Activated gamma-delta T cell (primary cell): ENCODE measurements around the gene LRRC14B.
"Not testable (repeated sequence)": the region's sequence is repeated elsewhere in the genome, so short reads cannot be mapped to it uniquely, and the experiment has no call there.

Experiments used
- DNase-seq: peaks from one replicate; lab custom pipeline; 2025; lab: John Stamatoyannopoulos, UW

Gene LRRC14B

DNA sequence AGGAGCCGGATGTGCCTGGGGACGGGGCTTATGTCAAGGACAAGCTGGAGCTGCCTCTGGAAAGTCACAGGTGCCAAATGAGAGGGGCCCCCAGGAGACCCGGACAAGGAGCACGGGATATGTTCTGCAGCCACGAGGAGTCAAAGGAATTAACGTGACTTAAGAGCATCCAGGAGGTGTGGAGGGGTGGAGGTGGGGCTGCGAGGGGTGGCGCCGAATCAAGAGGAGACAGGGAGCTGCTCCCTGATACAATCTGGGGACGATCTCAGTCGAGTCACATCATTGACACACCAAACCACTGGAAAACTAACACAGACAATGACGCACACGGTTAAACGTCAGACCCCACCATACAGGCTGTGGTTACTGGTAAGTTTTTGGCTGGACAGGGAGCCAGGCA lies 16.3 kb downstream of the LRRC14B start:
- DNase-seq, result no peak

DNA sequence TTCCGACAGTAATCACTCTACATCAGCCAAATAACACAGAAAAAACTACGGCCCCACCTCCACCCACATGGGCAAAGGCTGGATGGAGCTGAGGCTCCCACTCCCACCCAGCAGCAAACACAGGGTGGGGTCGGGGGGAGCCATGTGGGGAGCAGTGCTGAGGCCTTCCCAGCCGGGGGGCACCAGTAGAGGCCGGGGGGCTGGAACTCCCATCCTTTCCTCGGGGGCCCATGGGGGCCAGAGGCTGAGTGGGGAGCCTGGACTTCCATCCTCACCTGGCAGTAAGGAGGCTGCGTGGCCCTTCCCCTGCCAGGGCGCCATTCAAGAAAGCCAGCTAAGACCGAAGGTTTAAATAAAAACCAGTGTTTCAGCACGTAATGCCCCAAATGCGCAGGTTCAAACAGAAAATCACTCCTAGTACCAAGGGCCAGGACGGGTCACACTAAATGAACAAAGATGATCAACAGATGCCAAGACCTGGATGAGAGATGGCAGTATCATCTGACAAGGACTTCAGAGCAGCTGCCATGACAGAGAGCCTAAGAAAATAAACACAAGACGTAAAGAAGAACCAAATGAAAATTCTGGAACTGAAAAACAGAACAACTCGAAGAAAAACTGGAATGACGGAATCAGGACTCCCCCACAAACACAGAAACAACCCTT lies 17.3 kb downstream of the LRRC14B start:
- DNase-seq, result no peak

DNA sequence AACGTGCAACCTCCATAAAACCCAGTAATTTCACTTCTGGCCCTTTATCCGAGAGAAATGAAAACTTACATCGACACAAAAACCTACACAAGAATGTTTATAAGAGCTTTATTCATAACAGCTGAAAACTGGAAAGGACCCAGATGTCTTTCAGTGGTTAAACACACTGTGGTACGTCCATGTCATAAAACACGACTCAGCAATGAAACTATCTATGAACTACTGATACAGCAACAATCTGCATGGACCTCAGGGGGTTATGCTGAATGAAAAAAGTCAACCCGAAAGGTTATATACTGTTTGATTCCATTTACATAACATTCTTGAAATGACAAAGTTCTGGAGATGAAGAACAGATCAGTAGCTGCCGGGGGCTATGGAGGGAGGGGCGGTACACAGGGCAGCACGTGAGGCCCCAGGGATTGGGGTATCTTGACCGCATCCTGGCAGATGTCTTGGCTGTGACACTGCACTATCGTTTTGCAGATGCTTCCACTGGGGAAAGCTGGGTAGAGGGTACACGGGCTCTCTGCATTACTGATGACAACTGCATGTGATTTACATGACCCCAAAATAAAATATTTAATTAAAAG lies 22.6 kb downstream of the LRRC14B start:
- no peak for DNase-seq

DNA sequence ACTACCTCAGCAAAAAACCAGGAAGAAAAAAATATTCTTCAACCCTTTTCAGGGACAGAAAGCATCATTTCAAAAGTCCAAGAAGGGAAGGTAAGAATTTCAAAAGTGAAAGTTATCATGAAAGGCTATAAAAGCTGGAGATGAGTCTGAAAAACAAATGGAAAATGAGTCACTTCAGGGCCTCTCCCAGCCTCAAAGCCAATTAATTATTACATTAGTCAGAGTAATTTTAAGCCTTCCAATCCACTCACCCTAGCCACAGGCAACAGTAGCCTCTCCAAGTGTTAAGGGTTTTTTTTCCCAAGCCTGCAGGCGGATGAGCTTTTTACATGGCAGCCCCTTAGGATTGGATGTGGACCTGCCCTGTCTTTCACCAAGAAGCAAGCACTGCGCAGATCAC lies 24.0 kb downstream of the LRRC14B start:
- DNase-seq, result not testable (repeated sequence)

DNA sequence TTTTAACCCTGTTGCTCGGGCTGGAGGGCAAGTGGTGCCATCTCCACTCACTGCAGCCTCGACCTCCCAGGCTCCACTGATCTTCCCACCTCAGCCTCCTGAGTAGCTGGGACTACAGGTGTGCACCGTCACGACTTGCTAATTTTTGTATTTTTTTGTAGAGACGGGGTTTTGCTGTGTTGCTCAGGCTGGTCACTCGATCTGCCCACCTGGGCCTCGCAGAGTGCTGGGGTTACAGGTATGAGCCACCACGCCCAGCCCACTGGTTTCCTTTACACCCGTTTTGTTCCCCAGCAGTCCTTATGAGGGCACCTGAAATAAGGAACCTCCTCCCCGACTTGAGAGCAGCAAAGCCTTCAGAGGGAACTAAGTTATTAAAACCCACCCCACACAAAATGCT lies 24.8 kb downstream of the LRRC14B start:
- DNase-seq, result not testable (repeated sequence)

DNA sequence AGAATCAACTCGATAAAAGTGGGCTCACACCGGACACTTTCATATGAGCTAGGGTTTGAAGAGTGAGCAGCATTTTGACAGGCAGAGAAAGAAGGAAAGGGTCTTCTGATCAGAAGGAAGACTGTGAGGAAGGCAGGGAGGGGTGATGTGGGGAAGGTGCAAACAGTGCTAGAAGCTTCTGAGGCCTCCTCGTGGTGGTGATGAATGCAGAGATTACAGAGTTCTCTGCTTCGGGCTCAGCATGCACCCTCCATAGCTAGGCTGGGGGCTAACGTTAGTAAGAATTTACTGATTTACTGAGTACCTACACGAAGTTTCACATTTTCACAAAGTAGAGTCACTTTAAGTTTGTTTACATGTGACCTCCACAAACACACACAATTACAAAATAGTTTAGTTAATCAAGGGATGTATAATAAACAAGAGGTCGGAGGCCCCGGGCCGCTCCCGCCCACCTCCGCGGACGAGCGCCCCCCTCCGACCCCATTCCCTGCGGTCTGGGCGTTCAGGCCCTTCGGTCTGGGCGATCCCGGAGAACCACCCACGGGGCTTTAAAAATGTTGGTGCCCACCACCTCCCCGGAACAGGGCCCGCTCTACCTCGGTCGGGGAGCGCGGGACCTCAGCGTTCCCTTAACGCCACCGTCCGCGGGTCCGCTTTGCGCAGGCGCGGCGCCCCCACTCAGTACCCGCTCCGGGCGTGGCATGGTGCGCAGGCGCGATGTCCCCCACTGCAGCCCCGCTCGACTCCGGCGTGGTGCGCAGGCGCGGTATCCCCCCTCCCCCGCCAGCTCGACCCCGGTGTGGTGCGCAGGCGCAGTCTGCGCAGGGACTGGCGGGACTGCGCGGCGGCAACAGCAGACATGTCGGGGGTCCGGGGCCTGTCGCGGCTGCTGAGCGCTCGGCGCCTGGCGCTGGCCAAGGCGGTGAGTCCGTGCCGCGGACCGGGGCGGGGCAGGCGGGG lies 26.5 kb downstream of the LRRC14B start, which contains the start of the genes CCDC127 and SDHA:
TSS of gene CCDC127 (minus strand) at position 660 of the 963 bp plus-strand sequence. CDS start 1,304 bp downstream, outside the sequence.
TSS of gene SDHA (plus strand) at position 827 of the 963 bp plus-strand sequence. CDS start at position 863, 36 bp downstream.
- DNase-seq, result peak; percentile 99

DNA sequence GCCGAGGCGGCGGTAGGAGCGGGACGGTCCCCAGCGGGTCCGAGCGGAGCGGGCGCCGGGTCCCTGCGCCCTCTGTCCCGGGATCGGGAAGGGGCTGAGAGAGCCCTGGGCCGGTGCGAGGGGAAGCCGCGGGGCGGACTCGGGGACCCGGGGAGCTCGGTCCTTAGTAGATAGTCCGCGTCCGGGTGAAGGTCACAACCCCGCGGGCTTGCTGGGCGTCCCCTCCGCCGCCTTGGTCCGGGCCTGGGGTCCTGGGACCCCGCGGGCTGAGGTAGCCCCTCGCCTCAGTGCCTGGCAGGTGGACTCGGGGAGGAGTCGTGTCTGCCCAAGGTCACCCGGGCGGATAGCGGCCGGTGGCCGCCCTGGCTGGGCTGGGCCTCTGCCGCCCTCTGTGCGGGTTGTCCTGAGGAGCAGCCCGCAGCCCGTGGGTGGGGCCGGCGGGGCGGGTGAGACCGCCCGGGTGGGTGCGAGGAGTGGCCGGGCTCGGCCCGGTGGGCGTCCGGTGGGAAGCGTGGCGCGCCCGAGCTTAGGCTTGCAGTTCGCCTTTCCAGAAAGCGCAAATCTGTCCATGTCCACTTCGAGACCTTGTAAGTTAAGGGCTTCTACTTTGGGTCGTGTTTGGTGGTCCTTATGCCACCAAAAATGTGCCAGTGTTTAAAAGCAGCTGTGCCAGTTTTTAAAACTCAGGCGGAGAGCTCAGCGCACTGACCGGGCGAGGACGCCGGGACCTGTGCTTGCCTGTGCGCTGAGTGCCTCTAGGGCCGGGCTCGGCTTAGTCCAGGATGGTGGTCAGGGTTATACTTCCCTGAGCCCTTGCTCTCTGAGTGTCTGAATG lies 27.4 kb downstream of the LRRC14B start:
- peak; percentile 22 for DNase-seq

DNA sequence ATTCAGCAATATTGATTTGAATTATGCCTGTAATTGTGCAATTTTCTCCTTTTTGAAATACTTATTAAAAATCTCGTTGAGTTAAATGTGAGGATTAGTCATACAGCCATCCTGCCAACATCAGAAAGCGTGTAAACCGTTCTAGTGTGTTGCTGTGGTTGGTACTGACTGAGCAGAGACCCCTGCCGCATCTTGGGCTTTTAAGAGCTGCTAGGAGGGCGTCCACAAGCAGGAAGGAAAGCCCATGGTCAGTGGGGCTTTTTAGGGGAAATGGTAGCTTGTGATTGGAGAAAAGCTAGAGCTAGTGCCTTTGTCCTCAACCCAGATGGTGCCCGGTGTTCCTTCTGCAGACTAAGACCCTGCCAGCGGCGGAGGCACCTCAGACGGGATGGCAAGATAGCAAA lies 28.2 kb downstream of the LRRC14B start:
- no peak for DNase-seq

DNA sequence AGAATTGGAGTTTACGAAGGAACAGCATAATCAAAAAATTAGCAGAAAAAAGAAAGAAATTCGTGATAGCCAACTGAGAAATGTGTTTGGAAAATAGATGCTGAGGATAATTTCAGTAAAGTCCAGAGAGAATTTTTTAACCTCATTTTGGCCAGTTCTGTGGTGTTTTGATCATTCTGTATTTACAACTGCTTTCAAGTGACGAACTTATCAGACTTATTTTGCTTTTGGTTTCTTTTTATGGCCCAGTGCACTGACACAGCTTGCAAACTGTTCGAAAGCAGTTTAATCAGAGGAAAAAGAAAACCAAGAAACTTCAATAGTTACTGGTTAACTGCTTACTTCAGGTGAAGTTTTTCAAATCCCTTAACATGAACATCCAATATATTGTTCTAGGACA lies 28.7 kb downstream of the LRRC14B start:
- no peak for DNase-seq

DNA sequence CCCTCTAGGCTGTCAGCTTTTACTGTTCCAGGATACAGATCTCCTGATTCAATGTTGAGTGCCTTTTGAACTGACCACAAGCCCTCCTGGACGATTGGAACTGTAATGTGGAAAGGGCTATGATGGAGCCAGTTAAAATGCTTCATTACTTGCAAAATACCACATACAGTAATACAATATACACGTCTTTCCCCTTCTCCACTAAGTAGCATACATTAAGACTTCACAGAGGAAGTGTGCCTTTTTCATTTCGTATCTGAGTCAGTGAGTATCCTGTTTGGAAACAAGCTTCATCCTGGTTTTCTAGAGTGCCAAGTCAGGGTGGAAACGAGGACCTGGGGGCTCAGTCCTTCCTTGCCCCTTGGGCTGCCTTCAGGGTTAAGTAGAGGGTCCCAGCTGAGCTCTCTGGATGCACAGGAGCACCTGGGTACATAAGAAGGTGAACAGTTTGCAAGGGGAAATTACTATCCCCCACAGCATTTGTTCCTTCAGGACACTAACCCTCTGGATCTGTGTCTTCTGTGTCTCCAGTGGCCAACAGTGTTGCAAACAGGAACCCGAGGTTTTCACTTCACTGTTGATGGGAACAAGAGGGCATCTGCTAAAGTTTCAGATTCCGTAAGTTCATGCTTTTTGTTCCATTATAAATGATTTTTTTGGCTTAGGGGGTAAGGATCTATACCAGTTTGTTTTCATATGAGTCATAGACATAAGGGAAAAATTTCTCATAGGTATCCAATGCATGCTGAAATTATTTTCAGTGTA lies 31.8 kb downstream of the LRRC14B start:
- not testable (repeated sequence) for DNase-seq

DNA sequence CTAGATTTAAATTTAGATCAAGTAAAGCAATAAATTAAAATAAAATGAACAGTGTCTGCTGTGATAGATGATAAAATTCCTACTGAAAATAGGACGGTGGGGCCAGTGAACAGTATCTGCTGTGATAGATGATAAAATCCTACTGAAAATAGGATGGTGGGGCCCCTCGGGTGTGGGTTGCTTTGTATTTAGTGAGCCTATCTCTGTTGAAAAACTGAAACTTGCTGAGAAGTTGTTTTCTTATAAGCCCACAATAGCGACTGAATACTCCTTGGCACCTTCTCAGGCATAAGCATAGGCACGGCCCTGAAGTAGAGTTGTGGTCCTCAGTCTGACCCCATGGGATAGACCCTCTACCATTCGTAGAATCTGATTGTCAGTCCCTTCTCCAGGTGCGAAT lies 32.5 kb downstream of the LRRC14B start:
- DNase-seq, result no peak

DNA sequence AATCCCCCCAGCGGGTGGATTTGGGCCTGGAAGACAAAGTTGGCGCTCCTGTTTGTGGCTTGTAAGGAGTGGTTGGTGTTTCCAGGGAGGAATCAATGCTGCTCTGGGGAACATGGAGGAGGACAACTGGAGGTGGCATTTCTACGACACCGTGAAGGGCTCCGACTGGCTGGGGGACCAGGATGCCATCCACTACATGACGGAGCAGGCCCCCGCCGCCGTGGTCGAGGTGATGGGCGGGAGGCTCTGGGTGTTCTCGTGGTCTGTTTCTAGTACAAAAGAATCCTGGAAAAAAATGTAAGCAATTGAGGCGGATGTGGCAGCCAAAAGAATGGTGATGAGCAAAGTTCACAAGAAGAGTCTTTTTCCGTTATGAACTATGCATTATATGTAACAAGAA lies 34.0 kb downstream of the LRRC14B start:
- DNase-seq, result no peak

DNA sequence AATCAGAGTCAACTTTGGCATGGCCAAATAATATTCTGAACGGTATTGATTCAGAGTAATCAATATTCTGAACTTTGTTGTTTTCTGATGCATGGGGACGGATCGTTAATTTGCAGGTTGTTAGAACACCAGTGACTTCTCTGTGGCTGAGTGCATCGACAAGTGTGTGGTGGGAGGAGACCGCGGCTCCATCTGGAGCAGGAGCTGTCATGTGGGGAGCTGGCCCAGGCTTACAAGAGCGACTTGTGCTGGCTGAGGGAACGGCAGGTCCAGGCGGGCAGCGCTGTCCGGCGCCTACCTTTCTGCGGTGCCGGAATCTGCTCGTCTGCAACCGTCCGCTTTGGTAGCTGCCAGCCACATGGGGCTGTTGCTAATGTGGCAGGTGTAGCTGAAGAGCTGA lies 36.1 kb downstream of the LRRC14B start:
- DNase-seq, result not testable (repeated sequence)

DNA sequence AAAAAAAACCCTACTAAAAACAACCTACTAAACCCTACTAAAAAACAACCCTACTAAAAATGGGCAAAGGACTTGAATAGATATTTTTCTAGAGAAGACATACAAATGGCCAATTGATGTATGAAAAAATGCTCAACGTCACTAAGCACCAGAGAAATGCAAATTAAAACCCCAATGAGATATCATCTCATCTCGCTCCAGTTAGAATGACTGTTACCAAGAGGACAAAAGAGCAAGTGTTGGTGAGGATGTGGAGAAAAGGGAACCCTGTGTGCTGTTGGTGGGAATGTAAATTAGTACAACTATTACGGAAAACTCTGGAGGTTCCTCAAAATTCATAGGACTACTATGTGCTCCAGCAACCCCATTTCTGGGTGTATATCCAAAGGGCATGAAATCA lies 37.6 kb downstream of the LRRC14B start:
- no peak for DNase-seq

DNA sequence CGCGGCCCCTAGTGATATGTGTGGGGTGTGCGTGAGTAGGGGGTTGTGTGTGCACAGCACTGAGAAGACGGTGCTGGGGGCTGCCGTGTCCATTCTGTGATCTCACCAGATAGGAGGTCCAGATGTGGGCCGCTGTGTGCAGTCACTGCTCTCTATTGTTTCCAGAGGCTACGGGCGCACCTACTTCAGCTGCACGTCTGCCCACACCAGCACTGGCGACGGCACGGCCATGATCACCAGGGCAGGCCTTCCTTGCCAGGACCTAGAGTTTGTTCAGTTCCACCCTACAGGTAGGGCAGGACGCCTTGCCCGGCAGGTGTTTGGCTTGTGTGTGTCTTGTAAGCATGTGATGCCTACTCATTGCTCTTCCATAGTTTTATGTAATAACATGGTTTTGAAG lies 39.4 kb downstream of the LRRC14B start:
- DNase-seq, result no peak

DNA sequence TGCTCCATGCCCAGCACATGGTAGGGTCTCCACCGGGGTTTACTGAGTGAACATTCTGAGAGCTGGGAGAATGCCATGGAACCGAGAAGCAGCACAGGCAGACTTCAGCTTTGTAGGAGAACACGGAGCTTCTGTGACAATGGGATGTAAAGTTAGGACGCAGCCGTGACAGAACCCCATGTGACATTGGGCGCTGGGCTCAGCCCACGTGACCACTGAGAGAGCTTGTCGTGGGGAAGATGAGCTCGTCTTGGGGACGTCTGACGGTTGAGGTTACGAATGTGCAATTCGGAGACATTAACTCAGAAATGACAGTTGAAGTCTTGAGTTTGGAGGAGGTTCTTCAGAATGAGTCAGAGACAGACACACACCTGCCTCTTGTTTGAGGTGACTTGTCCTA lies 40.4 kb downstream of the LRRC14B start:
- DNase-seq, result no peak

DNA sequence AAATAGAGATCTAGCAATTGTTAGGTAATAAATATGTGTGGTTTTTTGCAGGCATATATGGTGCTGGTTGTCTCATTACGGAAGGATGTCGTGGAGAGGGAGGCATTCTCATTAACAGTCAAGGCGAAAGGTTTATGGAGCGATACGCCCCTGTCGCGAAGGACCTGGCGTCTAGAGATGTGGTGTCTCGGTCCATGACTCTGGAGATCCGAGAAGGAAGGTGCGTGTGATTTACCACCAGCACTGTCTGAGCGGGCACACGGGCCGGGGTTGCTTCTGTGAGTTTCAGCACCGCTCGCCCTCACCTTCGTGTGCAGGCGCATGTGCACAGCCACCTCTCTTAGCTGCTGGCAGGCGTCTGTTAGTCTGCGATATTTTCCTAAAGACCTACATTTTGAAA lies 42.1 kb downstream of the LRRC14B start:
- not testable (repeated sequence) for DNase-seq

DNA sequence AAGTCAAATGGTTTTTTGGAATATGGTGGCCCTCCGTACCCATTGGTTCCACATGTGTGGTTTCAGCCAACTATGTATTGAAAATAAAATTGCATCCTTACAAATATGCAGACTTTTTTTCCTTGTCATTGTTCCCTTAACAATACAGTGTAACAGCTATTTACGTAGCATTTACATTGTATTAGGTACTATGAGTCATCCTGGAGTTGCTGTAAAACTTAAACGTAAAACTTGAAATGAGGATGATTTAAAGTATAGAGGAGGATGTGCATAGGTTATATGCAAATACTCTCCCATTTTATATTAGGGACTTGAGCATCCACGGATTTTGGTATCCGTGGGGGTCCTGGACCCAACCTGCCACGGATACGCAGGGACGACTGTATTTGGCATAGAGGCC lies 43.2 kb downstream of the LRRC14B start:
- DNase-seq, result no peak

DNA sequence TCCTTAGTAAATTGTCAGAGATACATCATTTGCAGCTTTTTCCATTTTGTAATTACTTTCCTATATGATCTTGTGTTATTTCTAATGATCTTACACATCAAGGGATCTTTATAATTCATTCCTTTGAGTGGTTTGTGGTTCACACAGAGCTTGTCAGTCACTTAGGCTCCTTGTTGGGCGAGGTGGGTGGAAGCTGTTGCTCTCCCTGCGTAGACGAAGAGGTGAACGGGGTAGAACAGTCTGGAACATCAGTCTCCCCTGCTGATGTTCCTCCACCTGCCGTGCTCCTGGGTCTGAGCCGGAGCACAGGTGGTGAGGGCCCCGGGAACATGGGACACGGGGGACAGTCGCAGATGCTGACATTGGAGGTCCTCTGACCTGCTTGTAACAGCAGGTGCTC lies 44.2 kb downstream of the LRRC14B start:
- DNase-seq, result not testable (repeated sequence)

DNA sequence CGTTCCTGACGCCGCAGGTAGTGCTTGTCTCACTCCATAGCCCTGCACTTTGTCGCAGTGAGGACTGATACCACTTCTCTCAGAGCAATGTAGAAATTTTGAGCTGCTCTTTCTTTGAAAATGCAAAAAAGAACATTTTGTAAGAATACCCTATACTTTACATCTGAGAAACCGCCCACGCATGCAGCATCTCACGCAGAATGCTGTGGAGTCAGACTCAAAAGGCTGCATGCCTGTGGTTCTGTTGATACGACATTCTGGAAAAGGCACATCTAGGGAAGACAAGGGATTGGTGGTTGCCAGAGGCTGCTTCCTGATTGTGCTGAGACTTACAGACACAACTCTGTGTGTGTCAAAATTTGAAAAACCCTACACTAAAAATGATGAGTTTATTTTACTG lies 46.6 kb downstream of the LRRC14B start:
- not testable (repeated sequence) for DNase-seq

DNA sequence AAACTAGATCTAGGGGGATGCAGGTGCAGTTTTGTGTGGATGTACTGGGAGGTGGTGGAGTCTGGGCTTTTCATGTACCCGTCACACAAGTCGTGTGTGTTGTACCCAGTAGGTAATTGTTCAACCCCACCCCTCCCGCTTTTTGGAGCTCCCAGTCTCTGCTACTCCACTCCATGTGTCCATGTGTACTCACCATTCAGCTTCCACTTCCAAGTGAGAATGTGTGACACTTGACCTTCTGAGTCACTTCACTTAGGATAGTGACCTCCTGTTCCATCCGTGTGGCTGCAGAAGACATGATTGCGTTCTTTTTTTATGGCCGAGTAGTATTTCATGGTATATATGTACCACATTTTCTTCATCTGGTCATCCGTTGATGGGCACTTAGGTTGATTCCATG lies 49.3 kb downstream of the LRRC14B start:
- DNase-seq, result not testable (repeated sequence)
